Measurements from ENCODE around the gene TEX11.
"Not testable (repeated sequence)": the region's sequence is repeated elsewhere in the genome, so short reads cannot be mapped to it uniquely, and the experiment has no call there.

Gene TEX11

DNA sequence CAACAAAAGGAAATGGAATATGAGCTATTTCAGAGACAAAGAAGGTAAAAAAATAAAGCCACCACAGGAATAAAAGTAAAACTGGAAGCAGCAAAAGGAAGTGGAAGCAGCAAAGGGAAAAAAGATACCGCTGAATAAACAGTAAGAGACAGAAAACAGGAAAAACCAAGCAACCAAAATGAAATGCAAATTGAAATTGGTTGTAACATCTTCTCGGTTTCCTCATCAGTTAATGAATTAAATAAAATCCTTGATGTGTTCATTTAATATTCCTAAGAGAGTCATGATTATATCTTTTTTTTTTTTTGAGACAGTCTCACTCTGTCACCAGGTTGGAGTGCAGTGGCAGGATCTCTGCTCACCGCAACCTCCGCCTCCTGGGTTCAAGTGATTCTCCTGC, 331.1 kb downstream of the TEX11 start:
- CTCF ChIA-PET, result no interaction called here
- DNase-seq (ENCODE audit: extremely low spot score), result no peak
- TF ChIP-seq CTCF (IDR thresholded peaks at IDR 0.05; ENCODE audit: control extremely low read depth, extremely low read depth, low read depth, missing control alignments), result no peak
- POLR2A ChIA-PET, result no interaction called here

DNA sequence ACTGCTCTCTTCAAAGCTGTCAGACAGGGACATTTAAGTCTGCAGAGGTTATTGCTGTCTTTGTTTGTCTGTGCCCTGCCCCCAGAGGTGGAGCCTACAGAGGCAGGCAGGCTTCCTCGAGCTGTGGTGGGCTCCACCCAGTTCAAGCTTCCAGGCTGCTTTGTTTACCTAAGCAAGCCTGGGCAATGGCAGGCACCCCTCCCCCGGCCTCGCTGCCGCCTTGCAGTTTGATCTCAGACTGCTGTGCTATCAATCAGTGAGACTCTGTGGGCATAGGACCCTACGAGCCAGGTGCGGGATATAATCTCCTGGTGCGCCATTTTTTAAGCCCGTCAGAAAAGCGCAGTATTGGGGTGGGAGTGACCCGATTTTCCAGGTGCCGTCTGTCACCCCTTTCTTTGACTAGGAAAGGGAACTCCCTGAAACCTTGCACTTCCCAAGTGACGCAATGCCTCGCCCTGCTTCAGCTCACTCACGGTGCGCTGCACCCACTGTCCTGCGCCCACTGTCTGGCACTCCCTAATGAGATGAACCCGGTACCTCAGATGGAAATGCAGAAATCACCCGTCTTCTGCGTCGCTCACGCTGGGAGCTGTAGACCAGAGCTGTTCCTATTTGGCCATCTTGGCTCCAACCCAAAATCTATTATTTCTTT, 338.5 kb downstream of the TEX11 start:
- CTCF ChIA-PET; DNase-seq (ENCODE audit: extremely low spot score); POLR2A ChIA-PET: not testable (repeated sequence)

DNA sequence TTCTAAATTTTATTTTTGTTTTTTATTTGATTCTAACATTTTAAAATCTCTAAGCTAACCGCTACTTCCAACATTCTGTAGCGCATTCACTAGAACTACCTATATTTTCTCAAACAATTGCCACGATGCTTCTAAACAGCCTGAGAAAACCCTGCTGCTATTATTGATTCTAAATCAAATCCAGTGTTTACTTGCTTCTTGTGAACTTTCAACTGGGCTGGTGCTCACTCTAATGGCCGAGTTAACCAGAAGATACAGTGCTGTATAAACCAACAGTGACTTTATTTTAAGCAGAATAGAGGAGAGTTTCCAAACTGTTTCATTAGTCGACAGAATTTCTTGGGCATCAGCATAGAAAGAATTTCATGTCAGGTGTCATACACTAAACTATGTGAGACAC, 353.6 kb downstream of the TEX11 start:
- no peak for TF ChIP-seq CTCF (IDR thresholded peaks at IDR 0.05; ENCODE audit: control extremely low read depth, extremely low read depth, low read depth, missing control alignments)
- DNase-seq (ENCODE audit: extremely low spot score), result no peak
- CTCF ChIA-PET, result no interaction called here
- POLR2A ChIA-PET, result no interaction called here

DNA sequence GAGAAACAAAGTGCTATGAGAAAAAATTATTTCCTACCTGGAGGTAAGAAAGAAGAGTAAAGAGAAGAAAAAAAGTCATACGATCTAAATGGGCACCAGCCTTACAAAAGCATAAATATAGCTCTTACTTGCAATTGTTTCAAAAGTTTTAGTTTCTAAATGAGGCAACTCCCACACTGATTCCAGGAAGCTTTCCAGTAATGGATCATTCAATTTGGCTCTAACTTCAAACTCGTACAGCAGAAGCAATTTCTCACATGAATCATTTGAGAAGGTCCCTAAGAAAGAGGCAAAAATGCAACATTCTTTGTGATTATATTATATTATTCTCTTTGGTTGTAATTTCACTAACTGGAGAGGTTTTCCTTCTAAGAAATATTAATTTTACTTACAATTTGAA, 354.0 kb downstream of the TEX11 start:
- ChIA-PET CTCF (interaction anchor here (0.8 kb wide), 1 partner anchor 102 kb away, joined by 3 read pairs; no protein-coding TSS in a partner anchor), POLR2A (no interaction called here)
- no peak for TF ChIP-seq CTCF (IDR thresholded peaks at IDR 0.05; ENCODE audit: control extremely low read depth, extremely low read depth, low read depth, missing control alignments)
- no peak for DNase-seq (ENCODE audit: extremely low spot score)

DNA sequence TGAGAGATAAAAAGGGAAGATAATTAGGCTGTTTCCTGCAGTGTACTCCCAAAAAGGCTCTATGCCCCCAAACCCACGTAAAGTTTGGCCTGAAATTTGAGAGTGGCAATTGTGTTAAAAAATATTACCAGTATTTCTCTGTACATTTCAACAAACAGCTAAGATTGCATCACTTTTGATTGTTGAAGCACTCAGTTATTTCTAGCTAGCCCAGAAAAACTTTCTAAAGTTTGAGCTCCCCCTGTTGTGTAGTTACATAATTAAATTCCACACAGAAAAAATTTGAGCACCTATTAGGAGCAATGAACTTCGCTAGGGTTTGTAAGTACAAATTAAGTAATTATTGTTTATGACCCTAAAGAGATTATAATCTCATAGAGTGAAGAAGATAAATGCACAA, 354.4 kb downstream of the TEX11 start:
- no peak for DNase-seq (ENCODE audit: extremely low spot score)
- no peak for TF ChIP-seq CTCF (IDR thresholded peaks at IDR 0.05; ENCODE audit: control extremely low read depth, extremely low read depth, low read depth, missing control alignments)
- ChIA-PET POLR2A (no interaction called here), CTCF (interaction anchor here (0.8 kb wide), 1 partner anchor 102 kb away, joined by 3 read pairs; no protein-coding TSS in a partner anchor)

GRCh38 chrX:70553516-70553915, 355.0 kb downstream of the TEX11 start:
- ChIA-PET CTCF (no interaction called here), POLR2A (no interaction called here)
- TF ChIP-seq CTCF (IDR thresholded peaks at IDR 0.05; ENCODE audit: control extremely low read depth, extremely low read depth, low read depth, missing control alignments), result no peak
- no peak for DNase-seq (ENCODE audit: extremely low spot score)

DNA sequence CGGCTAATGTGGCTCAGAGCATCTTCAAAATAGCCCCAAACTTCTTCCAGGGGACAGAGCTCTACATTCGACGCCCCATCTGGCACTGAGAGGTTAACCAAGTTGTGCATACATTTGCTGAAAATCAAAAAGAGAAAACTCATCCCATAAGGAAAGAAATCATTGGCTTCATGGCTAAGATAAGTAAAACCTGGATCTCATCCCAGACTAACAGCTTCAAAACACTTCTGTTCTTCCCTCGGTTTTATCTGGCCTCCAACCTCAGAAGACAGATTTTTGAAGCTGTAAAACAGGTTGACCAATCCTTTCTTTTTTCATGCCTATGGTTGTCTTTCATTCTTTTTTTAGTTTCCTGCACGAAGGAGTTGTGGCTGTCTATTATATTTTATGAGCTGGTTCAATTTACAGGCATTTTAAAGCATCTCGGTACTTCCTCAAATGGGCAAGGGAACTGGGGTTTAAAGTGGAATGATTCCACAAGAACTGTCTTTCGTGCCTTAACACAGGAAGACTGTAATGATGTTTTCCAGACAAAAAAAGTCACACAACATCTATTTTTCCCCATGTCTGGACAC, 356.3 kb downstream of the TEX11 start:
- POLR2A ChIA-PET, result no interaction called here
- no peak for DNase-seq (ENCODE audit: extremely low spot score)
- CTCF ChIA-PET, result no interaction called here
- TF ChIP-seq CTCF (IDR thresholded peaks at IDR 0.05; ENCODE audit: control extremely low read depth, extremely low read depth, low read depth, missing control alignments), result no peak

Measured in GM10248 (cell line).